Stimulated activated CD4-positive, alpha-beta T cell treated with anti-CD3 and anti-CD28 coated beads, TNF-alpha, amount 100 ng/mL, for 48 hours (primary cell): ENCODE data around the gene TNPO2.
"Not testable (repeated sequence)": the region's sequence is repeated elsewhere in the genome, so short reads cannot be mapped to it uniquely, and the experiment has no call there.

Source experiments
- DNase-seq, 3 donors: peaks; one replicate each; pipeline ENCODE4 v3.0.0-alpha.2; 2020; ENCODE audit warnings: low read depth in 3 of 3

The TNPO2 gene

GRCh38 chr19:12736995-12737834 lies 13.5 kb upstream of the TNPO2 start, which contains the start of gene GET3:
Gene GET3, plus strand, starts transcription at chr19:12737497. Its CDS starts 9 bp downstream, at chr19:12737506.
- DNase-seq, result peak; percentile 64 to 76 (median 71)

DNA sequence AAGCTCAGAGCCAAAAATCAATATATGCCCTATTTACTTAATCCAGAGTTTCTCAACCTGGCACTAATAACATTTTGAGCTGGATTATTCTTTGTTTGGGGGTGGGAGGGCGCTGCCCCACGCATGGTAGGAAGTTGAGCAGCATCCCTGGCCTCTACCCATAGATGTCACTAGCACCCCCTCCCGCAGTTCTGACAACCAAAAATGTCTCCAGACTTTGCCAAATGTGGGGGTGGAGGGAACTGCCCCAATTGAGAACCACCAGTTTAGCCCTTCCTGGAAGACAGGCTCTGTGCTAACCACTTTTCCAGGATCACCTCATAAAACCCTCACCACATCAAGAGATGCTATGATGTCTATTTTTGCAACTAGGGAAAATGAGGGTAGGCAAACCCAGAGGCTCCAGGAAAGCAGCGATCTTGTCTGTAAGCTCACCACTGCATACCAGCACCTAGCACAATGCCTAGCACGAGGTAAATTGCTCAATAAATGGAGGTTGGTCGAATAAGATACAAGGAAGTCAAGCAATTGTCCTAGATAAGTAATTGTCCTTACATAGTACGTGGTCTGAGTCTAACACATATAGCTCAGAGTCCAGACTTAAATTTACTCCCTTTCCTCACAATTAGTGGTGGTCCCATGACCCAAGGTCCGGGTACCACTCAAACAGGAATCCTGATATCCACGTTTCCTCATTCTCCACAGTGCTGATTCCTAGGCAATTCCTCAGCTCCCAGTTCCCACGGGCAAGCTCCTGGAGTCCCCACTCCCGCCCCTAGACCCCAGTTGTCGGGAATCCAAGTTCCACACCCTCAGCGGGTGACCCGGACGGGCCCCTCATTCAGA lies 9.9 kb upstream of the TNPO2 start:
- peak in 2 of 3 donors; percentile 54 for DNase-seq

GRCh38 chr19:12731337-12731736 lies 7.6 kb upstream of the TNPO2 start:
- DNase-seq, result no peak

- no peak for DNase-seq
Measured at GRCh38 chr19:12730064-12730463, 6.3 kb upstream of the TNPO2 start.

DNA sequence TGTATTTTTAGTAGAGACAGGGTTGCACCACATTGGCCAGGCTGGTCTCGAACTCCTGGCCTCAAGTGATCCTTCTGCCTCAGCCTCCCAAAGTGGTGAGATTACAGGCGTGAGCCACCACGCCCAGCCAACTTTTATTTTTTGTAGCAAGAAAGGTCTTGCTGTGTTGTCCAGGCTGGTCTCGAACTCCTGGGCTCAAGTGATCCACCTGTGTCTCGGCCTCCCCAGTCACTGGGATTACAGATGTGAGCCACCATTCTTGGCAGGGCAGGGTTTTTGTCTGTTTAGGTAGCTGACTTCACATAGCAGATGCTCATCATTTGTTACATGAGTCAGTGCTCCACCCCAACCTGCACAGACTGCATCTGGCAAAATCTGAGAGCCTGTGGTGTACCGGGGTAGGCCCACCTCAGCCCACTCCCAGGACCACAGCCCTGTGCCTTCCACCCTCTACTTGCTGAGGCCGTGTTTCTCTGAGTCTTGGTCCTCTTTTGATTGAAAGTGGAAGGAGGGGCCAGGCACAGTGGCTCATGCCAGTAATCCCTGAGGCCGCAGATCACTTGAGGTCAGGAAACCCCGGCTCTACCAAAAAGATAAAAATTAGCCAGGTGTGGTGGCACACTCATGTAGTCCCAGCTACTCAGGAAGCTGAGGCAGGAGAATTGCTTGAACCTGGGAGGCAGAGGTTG lies 4.2 kb upstream of the TNPO2 start:
- no peak for DNase-seq

DNA sequence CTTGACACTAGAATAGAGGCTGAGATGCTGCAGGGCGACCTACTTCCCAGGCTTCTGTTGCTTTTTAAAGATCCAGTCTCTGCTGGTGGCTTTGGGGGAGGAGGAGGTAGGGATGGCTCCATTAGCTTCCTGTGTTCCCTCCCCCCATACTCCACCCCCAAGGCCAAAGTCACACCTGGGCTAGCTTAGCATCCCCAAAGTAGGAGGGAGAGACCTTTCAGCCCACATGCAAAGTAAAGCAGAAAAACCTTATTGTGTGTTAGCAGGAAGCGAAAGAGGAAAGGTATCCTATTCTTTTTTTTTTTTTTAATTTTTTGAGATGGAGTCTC lies 3.2 kb upstream of the TNPO2 start:
- no peak for DNase-seq

DNA sequence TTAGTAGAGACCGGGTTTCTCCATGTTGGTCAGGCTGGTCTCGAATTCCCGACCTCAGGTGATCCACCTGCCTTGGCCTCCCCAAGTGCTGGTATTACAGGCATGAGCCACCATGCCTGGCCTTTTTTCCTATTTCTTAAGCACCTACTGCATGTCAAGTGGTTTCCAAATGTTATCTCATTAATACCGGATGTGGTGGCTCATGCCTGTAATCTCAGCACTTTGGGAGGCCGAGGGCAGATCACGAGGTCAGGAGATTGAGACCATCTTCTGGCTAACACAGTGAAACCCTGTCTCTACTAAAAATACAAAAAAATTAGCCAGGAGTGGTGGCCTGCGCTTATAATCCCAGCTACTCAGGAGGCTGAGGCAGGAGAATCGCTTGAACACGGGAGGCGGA lies 1.9 kb upstream of the TNPO2 start:
- DNase-seq, result not testable (repeated sequence)

DNA sequence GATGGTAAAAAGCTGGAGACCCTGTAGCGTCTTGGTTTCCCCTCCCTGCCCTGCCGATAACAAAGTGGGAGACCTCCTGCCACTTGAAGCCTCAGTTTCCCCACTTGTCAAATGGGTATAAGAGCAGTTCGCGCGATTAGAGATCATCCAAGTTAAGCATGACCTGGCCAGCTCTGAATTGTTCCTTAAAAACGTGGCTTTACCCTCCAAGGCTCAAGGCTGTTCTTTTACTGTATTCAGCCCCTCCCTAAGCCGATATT lies 421 bp downstream of the TNPO2 start:
- DNase-seq, result no peak

- peak; percentile 84 to 92 (median 91) for DNase-seq
Measured at GRCh38 chr19:12722566-12723380, 959 bp downstream of the TNPO2 start.

DNA sequence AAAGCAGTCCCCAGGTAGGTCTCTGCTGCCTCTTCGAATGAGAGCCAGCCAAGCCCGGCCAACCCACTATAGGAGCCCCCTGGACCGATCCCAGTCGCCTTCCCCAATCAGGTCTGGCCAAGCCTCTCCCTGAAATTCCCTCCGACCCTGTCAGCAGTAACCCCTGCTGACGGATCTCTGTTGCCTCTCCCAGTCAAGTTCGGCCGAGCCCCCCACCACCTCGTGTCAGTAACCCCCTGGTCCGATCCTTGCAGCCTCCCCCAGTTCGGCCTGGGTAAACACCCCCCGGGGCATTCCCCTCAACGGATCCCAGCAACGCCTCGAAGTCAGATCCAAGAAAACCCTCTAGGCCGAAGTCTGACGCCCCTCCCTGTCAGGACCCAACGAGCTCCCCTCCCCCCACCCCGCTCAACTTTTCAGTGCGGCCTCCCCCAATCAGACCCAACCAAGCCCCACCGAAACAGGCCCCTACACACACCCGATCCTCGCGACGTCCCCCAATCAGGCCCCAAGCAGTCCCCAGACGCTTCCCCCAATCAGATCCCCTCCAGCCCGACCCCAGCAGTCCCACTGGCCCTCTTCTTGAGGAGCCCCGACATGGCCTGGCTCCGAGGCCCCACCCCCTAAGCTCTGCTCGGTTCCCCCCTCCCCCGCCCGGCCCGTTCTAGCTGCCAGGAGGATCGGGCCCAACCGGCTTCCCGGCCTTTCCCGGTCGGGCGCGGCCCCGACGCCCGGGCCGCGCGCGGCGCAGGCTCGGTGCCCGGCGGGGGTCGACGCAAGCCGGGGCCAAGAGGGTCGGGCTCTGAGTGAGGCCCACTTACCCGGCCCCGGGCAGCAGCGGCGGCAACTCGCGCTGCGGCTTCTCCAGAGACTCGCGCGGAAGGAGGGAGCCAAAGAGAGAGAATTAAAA lies 1.8 kb downstream of the TNPO2 start:
- DNase-seq, result peak in 1 of 3 donors; percentile 62

GRCh38 chr19:12720851-12721655 lies 2.7 kb downstream of the TNPO2 start:
- DNase-seq, result no peak

- DNase-seq, result no peak
Measured at GRCh38 chr19:12720296-12720695, 3.4 kb downstream of the TNPO2 start.

- no peak for DNase-seq
Measured at GRCh38 chr19:12715929-12716328, 7.8 kb downstream of the TNPO2 start.

- DNase-seq, result no peak
Measured at GRCh38 chr19:12715102-12715501, 8.6 kb downstream of the TNPO2 start.

DNA sequence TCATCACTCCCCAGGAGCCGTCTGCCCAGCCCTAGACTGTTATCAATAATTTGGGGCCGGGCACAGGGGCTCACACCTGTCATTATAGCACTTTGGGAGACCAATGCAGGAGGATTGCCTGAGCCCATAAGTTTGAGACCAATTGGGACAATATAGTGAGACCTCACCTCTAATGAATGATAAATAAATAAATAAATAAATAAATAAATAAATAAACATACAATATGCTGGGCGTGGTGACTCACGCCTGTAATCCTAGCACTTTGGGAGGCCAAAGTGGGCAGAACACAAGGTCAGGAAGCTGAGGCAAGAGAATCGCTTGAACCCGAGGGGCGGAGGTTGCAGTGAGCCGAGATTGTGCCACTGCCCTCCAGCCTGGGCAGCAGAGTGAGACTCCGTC lies 10.4 kb downstream of the TNPO2 start:
- not testable (repeated sequence) for DNase-seq

- not testable (repeated sequence) for DNase-seq
Measured at GRCh38 chr19:12712077-12712476, 11.7 kb downstream of the TNPO2 start.

- DNase-seq, result no peak
Measured at GRCh38 chr19:12711187-12711586, 12.5 kb downstream of the TNPO2 start.

- no peak for DNase-seq
Measured at GRCh38 chr19:12708641-12709040, 15.1 kb downstream of the TNPO2 start.

- DNase-seq, result no peak
Measured at GRCh38 chr19:12706332-12706718, 17.4 kb downstream of the TNPO2 start.
